GM12873 (cell line): ENCODE data around the gene RNU7-1.

Experiments
- TF ChIP-seq, protein P1 (sequence below): IDR thresholded peaks from 2 replicates; pipeline ENCODE4 v1.5.1; 2012; ENCODE audit warnings: low read depth, mild to moderate bottlenecking, moderate library complexity, low read length, control low read depth; ENCODE audit not compliant: insufficient read depth; ENCODE audit errors: missing control alignments

Gene RNU7-1

DNA sequence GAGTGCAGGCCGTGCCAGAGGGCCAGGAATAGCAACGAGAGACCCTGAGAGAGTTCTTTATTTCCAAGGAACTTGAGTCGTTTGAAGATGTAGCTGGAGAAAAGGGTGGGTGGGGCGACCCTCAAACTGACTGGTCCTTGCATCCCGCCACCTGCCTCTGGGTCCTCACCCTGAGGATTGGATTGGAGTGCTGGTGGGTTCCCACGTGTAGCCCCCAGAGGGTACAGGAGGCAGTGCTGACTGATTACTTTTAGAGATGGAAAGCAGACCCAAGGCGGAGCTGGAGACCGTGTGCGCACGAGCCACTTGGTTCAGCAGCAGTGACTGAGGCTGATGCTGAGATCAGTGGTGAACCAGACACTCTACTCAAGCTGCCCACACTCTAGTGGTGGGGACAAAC, 34.0 kb downstream of the RNU7-1 start:
- TF ChIP-seq, protein P1, sequence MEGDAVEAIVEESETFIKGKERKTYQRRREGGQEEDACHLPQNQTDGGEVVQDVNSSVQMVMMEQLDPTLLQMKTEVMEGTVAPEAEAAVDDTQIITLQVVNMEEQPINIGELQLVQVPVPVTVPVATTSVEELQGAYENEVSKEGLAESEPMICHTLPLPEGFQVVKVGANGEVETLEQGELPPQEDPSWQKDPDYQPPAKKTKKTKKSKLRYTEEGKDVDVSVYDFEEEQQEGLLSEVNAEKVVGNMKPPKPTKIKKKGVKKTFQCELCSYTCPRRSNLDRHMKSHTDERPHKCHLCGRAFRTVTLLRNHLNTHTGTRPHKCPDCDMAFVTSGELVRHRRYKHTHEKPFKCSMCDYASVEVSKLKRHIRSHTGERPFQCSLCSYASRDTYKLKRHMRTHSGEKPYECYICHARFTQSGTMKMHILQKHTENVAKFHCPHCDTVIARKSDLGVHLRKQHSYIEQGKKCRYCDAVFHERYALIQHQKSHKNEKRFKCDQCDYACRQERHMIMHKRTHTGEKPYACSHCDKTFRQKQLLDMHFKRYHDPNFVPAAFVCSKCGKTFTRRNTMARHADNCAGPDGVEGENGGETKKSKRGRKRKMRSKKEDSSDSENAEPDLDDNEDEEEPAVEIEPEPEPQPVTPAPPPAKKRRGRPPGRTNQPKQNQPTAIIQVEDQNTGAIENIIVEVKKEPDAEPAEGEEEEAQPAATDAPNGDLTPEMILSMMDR, result no peak

DNA sequence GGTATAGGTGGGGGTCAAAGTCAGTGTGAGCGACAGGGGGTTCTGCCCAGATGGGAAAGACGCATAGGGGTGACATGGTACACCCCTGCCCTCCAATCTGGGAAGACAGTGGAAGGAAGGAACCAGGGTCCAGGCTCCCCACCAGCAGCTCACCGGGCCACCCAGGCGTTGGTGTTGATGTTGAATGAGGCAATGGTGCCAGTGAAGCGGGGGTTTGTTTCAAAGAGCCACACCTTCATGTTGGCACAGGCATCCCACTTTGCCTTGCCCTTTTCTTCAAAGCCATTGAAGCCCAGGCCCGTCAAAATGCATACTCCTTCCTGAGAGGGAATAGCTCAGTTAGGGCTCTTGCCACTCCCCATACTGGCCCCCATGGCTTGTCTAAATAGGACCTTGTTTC, 34.6 kb downstream of the RNU7-1 start:
- TF ChIP-seq, protein P1, result no peak

DNA sequence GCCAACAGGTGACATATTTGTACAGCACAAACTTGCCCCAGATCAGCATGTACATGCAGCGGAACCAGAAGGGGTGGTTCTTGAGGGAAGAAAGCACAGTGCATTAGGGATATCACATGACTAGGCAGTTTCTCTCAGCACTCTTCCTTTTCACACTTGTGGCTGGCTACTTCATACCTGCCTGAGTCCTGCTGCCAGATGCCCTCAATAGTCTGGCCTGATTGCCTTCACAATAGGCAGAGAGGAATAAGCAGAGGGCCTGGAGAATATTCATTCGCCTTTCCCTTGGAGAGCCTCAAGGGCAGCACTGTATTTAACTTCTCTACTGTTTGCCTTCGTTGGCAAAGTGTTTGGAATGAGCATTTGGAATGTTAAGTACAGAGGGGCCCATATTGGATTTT, 35.0 kb downstream of the RNU7-1 start:
- TF ChIP-seq, protein P1, result no peak

DNA sequence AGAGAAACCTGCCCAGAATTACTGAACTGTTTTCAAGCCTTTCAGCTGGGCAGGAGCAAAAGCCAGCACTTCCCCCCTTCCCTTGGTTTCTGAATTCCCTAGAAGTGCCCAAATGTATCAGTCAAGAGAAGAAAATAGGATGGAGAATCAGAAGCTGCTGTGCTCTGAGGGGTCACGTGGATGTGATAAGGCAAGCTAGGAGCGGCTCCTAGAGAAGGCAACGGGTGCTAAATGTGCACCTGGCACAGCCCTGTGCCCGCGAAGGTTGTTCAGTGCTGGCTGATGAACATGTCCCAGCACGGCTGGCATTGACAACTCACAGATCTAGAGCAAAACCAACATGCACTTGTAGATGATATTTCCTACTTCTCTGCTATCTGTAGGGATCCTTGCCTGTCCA, 35.4 kb downstream of the RNU7-1 start:
- TF ChIP-seq, protein P1, result no peak

DNA sequence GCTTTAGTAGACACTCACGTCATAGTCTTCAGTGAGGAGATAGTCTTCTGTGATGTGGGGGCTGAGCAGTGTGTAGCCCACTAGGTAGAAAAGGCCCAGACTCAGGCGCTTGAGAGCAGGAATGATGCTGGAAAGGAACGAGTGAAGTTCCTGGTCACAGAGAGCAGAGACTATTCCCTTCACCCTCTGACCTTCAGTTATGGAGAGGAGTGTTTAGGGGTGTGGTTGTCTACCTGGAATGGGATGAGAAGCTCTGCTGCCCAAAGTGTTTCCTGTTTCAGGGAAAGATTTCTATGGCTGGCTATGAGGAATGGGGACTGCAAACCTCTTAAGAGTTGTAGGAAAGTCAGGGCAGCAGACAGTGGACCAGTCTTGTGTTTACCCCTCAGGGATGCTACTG, 35.8 kb downstream of the RNU7-1 start:
- TF ChIP-seq, protein P1, result no peak

DNA sequence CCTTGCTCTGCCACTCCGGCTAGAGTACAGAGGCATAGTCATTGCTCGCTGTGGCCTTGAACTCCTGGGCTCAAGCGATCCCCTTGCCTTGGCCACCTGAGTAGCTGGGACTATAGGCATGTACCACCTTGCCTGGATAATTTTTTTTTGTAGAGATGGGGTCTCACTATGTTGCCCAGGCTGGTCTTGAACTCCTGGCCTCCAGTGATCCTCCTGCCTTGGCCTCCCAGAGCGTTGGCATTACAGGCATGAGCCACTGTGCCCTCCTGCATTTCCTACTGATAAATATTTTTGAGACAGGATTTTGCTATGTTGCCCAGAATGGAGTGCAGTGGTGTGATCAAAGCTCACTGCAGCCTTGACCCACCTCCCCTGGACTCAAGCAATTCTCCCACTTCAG, 36.5 kb downstream of the RNU7-1 start:
- TF ChIP-seq, protein P1, result no peak

DNA sequence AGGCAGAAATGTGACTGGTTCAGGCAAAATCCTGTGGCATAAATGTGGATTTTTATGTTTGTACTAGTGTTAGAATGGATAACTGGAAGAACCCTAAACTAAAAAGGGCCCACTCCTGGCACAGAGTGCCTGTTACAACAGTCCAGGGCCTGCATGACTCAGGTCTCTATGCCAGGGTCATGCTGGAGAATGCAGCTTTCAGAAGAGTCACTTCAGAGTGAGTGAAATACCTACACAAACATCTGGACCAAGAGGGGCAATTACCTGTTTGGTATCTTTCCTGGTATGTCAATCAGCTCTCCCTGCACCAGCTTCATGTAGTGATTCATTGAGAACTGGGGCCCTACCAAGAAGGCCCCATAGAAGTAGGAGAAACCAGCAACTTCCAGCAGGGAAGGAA, 37.1 kb downstream of the RNU7-1 start:
- TF ChIP-seq, protein P1, result no peak
